RWPE1 (cell line): ENCODE data around the gene ELOA2.

Experiments
- CTCF ChIA-PET: fragments of 350-600 bp; sonication (Branson Sonifier 250); formaldehyde crosslinking; extraction: SDS; loops from one replicate; lab custom pipeline; 2021; lab: Yijun Ruan, JAX
- POLR2A ChIA-PET: fragments of 400-600 bp; formaldehyde crosslinking; extraction: SDS; loops from one replicate; lab custom pipeline; 2020; ENCODE audit warnings: antibody characterized with exemption; ENCODE audit not compliant: low non-redundant PET; lab: Yijun Ruan, JAX
- DNase-seq: peaks from one replicate; pipeline ENCODE4 v3.0.0; 2012; ENCODE audit warnings: low spot score
- H3K27ac ChIP-seq: fragments of 450-650 bp; 2 replicates; pipeline ENCODE4 v1.5.1; 2017
- CTCF ChIP-seq: fragments of 450-650 bp; conservative IDR thresholded peaks from 2 replicates; pipeline ENCODE4 v1.5.1; 2017; ENCODE audit warnings: low read depth, mild to moderate bottlenecking

The ELOA2 gene

GRCh38 chr18:47035156-47035671 lies at the start of gene ELOA2:
TSS of gene ELOA2 (minus strand) at chr18:47035621. CDS start at chr18:47035264, 357 bp downstream.
- ChIA-PET CTCF (interaction anchor here (0.6 kb wide), 1 partner anchor 1546 kb away, joined by 4 read pairs; no protein-coding TSS in a partner anchor), POLR2A (no interaction called here)
- no peak for TF ChIP-seq CTCF
- no peak within 1 kb of the TSS for H3K27ac ChIP-seq
- no peak for DNase-seq

GRCh38 chr18:47081578-47081977 lies 46.2 kb upstream of the ELOA2 start:
- H3K27ac ChIP-seq, result no peak overlapping the region
- CTCF ChIA-PET, result no interaction called here
- no peak for TF ChIP-seq CTCF
- POLR2A ChIA-PET, result no interaction called here
- no peak for DNase-seq

GRCh38 chr18:47080872-47081271 lies 45.5 kb upstream of the ELOA2 start:
- DNase-seq, result no peak
- ChIA-PET POLR2A (no interaction called here), CTCF (no interaction called here)
- TF ChIP-seq CTCF, result no peak
- H3K27ac ChIP-seq, result no peak overlapping the region

- POLR2A ChIA-PET, result no interaction called here
These were observed 41.7 kb upstream of the ELOA2 start for GRCh38 chr18:47077111-47077510.

GRCh38 chr18:47075098-47075883 lies 39.9 kb upstream of the ELOA2 start:
- TF ChIP-seq CTCF, result no peak
- ChIA-PET POLR2A (no interaction called here), CTCF (interaction anchor here (0.6 kb wide), 1 partner anchor 899 kb away, joined by 3 read pairs; no protein-coding TSS in a partner anchor)
- peak; percentile 51 for DNase-seq
- no peak overlapping the region; the same call in 1 of the 2 replicates for H3K27ac ChIP-seq

More at GRCh38 chr18:47077111-47077510, 41.7 kb upstream of the ELOA2 start:
- TF ChIP-seq CTCF, result no peak
- no peak for DNase-seq
- CTCF ChIA-PET, result no interaction called here
- no peak overlapping the region for H3K27ac ChIP-seq

GRCh38 chr18:47067648-47068047 lies 32.2 kb upstream of the ELOA2 start:
- no peak overlapping the region for H3K27ac ChIP-seq
- ChIA-PET CTCF (no interaction called here), POLR2A (no interaction called here)
- TF ChIP-seq CTCF, result no peak
- DNase-seq, result no peak
